Psoas muscle (tissue), 8 donors: ENCODE data around the gene CDKAL1. TPM values are rescaled to one million over a fixed set of nuclear protein-coding genes. Genes with fewer than 3 reads are reported as not detected.

Experiments used
- ATAC-seq, 4 donors: fragments of 200-7000 bp; cut with Tn5 transposase; one replicate each; pipeline ENCODE4 v1.9.1; 2020; ENCODE audit warnings: moderate library complexity in 3 of 4, mild to moderate bottlenecking in 2 of 4
- DNase-seq, 2 donors: peaks; one replicate each; pipeline ENCODE4 v3.0.0-alpha.2; 2020
- H3K27ac ChIP-seq: fragments of 200-600 bp; one replicate; pipeline ENCODE4 v1.8.0; 2022
- H3K27me3 ChIP-seq, 3 donors: fragments of 200-600 bp in 1 of 3; one replicate each; pipeline versions ENCODE4 v1.6.1 to v1.8.0; 2013 to 2022; ENCODE audit warnings: low read length in 2 of 3, mild to moderate bottlenecking in 2 of 3, moderate library complexity in 1 of 3; ENCODE audit not compliant: insufficient read depth in 3 of 3
- H3K36me3 ChIP-seq, 2 donors: fragments of 200-600 bp in 1 of 2; one replicate each; pipeline versions ENCODE4 v1.6.1 to v1.8.0; 2013 to 2022; ENCODE audit warnings: low read depth in 1 of 2, mild to moderate bottlenecking in 1 of 2, moderate library complexity in 1 of 2; ENCODE audit not compliant: insufficient read depth in 1 of 2
- H3K4me1 ChIP-seq: fragments of 200-600 bp; one replicate; pipeline ENCODE4 v1.8.0; 2022
- H3K4me3 ChIP-seq: fragments of 200-600 bp; one replicate; pipeline ENCODE4 v1.8.0; 2022; ENCODE audit warnings: mild to moderate bottlenecking
- H3K9me3 ChIP-seq: fragments of 200-600 bp; one replicate; pipeline ENCODE4 v1.8.0; 2022
- WGBS, 3 donors: extraction: QIAGEN DNeasy Blood & Tissue Kit; methylation state at CpG; one replicate each; pipeline versions ENCODE4 v1.1.6 to v1.1.7; 2013; 5-methylcytosine and 5-hydroxymethylcytosine counted together
- intact Hi-C, 2 donors: fragments of 100-400 bp; cut with DNase I; formaldehyde crosslinking; loops; one replicate each; pipeline versions ENCODE4 v1.11.0 to v1.14.2; 2022
- polyA plus RNA-seq, 3 donors: library from polyadenylated mRNA; stranded (reverse); fragments of 200-250 nt; gene quantifications; one replicate each; pipeline ENCODE4 v1.2.3, GENCODE V29; 2013
- total RNA-seq, 4 donors: library from RNA; stranded (reverse); fragmentation: NEBNext Ultra II Directional in 2 of 4; extraction: Animal tissue kit (Norgen Biotek cat#: 25700) in 2 of 4; gene quantifications; one replicate each; pipeline versions ENCODE4 v1.2.1 to v1.2.4, GENCODE V29; 2021 to 2023
- TF ChIP-seq, protein P1 (sequence below): fragments of 200-600 bp; IDR thresholded peaks from one replicate; pipeline ENCODE4 v1.8.0; 2022; ENCODE audit warnings: antibody characterized with exemption
- donor health status: healthy with polysubstance abuse.
- donor health status: DM: no; HTN: no; CAD: no; lungs with moderate emphysema.
- donor health status: Bipolar disorder and iron deficiency.
- donor health status: healthy.
- donor health status: DM: yes; HTN: yes; CAD: no.
- donor health status: DM: no; HTN: no; CAD: no.
- donor health status: DM: no; HTN: no; CAD: no.
- donor health status: DM: yes; HTN: yes; CAD: no.

Gene CDKAL1
- total and polyA plus RNA-seq, 7 donors: 4.5 to 16.1 (median 12.9) TPM

GRCh38 chr6:20856681-20857288 lies 322.5 kb downstream of the CDKAL1 start:
- Histone ChIP-seq H3K4me3 (no peak overlapping the region), H3K4me1 (no peaks in the 10 kb centered on the region), H3K9me3 (no peaks in the 10 kb centered on the region), H3K27ac (no peak overlapping the region), H3K36me3 (no peaks in the 10 kb centered on the region), H3K27me3 (no peaks in the 10 kb centered on the region)
- DNase-seq: no peak
- WGBS, 3 donors: 79 to 86% (median 84%) methylated on average over 7 of the region's 7 CpGs
- ATAC-seq: no peak
- intact Hi-C loops: no loop called here
- TF ChIP-seq, protein P1, sequence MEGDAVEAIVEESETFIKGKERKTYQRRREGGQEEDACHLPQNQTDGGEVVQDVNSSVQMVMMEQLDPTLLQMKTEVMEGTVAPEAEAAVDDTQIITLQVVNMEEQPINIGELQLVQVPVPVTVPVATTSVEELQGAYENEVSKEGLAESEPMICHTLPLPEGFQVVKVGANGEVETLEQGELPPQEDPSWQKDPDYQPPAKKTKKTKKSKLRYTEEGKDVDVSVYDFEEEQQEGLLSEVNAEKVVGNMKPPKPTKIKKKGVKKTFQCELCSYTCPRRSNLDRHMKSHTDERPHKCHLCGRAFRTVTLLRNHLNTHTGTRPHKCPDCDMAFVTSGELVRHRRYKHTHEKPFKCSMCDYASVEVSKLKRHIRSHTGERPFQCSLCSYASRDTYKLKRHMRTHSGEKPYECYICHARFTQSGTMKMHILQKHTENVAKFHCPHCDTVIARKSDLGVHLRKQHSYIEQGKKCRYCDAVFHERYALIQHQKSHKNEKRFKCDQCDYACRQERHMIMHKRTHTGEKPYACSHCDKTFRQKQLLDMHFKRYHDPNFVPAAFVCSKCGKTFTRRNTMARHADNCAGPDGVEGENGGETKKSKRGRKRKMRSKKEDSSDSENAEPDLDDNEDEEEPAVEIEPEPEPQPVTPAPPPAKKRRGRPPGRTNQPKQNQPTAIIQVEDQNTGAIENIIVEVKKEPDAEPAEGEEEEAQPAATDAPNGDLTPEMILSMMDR: no peak

DNA sequence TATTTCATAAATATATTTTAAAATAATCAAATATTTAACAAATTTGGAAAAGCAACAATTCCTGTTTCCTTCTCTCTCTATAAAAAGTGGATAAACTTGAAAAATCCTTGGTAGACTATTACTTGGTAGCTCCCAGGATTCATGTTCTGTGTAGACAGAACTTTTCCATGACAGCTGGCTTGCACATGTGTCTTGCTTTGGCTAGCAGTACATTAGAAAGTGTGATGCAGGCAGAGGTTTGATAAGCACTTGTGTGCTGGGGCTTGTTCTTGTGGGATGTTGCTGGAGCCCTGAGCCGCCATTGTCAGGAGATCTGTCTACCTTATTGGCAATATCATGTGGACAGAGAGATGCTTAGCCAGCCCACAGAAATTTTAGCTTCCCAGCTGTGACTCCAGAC lies 327.2 kb downstream of the CDKAL1 start:
- Histone ChIP-seq H3K27ac (no peak overlapping the region), H3K4me1 (no peaks in the 10 kb centered on the region), H3K9me3 (no peaks in the 10 kb centered on the region), H3K4me3 (no peak overlapping the region), H3K27me3 (no peaks in the 10 kb centered on the region), H3K36me3 (no peaks in the 10 kb centered on the region)
- TF ChIP-seq, protein P1: no peak
- DNase-seq: no peak
- 84 to 100% (median 92%) methylated on average over 1 of the region's 1 CpG for WGBS, 3 donors
- ATAC-seq: no peak
- intact Hi-C loops: no loop called here

GRCh38 chr6:20866036-20866435 lies 331.8 kb downstream of the CDKAL1 start:
- Histone ChIP-seq H3K27me3 (no peaks in the 10 kb centered on the region), H3K4me1 (no peaks in the 10 kb centered on the region), H3K9me3 (no peaks in the 10 kb centered on the region), H3K27ac (no peak overlapping the region), H3K4me3 (no peak overlapping the region), H3K36me3 (no peaks in the 10 kb centered on the region)
- WGBS, 3 donors: 79 to 89% (median 80%) methylated on average over 1 of the region's 1 CpG
- ATAC-seq: no peak
- TF ChIP-seq, protein P1: no peak
- no peak for DNase-seq
- intact Hi-C loops: no loop called here

- no peak for ATAC-seq
- Histone ChIP-seq H3K4me3 (no peak overlapping the region), H3K4me1 (no peaks in the 10 kb centered on the region), H3K27me3 (no peaks in the 10 kb centered on the region), H3K27ac (no peak overlapping the region), H3K36me3 (no peaks in the 10 kb centered on the region), H3K9me3 (no peaks in the 10 kb centered on the region)
- no peak for DNase-seq
- TF ChIP-seq, protein P1: no peak
- WGBS, 3 donors: 73 to 84% (median 73%) methylated on average over 7 of the region's 7 CpGs
- intact Hi-C loops: no loop called here
These were observed 332.9 kb downstream of the CDKAL1 start for GRCh38 chr6:20866935-20867703.
